GM19240 (cell line): ENCODE data around the gene SRMS.

Source experiments
- DNase-seq: peaks from one replicate; pipeline ENCODE4 v3.0.0; 2011; ENCODE audit warnings: low spot score; ENCODE audit not compliant: insufficient read length

SRMS gene

GRCh38 chr20:63491635-63492230 lies 55.8 kb downstream of the SRMS start:
- no peak for DNase-seq

- no peak for DNase-seq
Measured at GRCh38 chr20:63491078-63491477, 56.5 kb downstream of the SRMS start.
